UCSD-AML1 (cell line): ENCODE results near the gene MNAT1.
"Not testable (repeated sequence)": the region's sequence is repeated elsewhere in the genome, so short reads cannot be mapped to it uniquely, and the experiment has no call there.

Source experiments
- DNase-seq: peaks from one replicate; lab custom pipeline; 2025; ENCODE audit not compliant: unreplicated experiment; lab: John Stamatoyannopoulos, UW

MNAT1 gene

DNA sequence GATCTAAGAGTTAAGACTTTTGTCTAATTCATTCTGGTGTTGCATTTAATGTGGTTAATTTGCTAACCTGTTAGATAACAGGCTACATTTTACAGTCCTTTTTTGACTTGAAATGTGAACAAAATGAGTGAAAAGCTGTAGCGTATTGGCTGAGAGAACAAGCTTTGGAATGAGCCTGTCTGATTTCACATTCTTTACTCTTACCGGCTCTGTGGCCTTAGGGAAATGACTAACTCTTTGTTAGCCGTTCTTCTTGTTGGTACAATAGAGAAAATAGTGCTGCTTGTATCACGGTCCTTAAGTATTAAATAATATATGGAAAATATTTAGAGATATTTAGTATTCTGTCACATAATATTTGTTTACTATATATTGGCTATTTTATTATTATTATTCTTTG lies 1.9 kb downstream of the MNAT1 start:
- no peak for DNase-seq

DNA sequence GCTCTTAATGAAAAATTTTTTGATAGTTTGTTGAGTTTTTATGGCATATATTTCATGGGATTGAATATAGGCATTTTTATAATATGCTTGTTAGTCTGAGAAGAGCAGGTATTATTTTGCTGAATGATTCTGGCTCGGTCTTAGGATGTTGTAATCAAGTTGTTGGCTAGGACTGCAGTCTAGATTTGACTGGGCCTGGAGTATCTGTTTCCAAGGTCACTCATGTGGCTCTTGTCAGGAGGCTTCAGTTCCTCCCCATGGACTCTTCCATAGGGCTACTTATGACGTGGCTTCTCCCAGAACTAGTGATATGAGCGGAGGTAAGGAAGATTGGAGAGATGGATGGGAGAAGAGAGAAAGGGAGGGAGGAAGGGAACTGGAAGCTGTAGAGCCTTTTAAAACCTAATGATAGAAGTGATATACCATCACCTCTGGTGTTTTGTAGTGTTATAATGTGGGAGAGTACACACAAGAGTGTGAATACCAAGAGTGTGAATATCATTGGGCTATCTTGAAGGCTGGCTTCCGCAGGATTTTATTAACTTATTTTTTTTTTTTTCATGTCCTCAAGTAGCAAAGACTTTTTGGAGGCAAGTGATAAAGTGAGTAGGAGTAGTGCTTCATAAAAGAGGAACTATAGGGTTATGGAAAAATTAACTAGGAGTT lies 4.4 kb downstream of the MNAT1 start:
- no peak for DNase-seq

DNA sequence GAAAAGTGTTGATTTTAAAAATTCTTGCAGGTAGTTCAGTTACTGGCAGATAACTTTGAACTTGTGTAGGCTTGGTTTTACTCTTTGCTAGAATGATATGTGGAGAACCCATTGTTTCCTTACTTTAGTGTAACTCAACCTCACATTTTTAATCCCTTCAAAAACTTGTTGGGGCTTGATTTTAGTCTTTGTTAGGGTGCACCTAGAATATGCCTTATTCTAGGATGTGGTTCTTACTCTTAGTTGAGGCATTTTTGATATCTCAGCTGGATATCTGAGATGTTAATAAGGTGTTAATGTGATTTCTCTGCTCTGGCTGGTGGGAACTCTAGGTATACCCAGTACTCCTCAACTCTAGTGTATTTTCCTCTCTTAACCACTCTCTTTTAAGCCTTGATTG lies 10.0 kb downstream of the MNAT1 start:
- no peak for DNase-seq

DNA sequence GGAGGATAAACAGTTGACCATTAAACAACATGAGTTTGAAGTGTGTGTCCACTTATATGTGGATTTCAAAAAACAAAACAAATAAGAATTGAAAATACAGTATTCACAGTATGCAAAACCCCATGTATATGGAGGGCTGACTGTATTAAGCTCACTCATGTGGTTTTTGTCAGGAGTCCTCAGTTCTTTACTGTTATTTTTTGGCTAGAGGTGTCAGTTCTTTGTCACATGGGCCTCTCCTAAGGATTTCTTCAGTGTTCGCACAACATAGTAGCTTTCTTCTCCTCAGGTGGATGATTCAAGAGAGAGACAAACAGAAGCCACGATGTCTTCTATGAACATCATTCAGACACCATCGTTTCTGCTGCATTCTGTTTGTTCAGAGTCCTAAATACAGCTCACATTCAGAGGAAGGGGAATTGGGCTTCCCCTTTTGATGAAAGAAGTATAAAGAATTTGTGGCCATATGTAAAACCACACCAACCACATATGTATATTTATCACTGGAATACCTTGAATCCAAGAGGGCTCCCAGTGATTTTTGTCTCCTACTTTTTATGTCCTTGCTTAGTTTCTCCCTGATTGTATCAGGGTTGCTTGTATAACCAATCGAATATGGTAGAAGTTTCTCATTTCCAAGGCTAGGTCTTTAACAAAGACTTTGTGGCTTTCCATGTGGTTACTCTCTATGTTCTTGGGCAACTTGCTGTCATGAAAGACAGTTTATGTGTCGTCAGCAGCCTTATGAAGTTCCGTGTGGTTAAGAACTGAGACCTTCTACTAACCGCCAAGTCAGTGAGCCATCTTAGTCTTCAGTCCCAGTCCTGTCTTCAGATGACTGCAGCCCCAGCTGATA lies 18.9 kb downstream of the MNAT1 start:
- no peak for DNase-seq

DNA sequence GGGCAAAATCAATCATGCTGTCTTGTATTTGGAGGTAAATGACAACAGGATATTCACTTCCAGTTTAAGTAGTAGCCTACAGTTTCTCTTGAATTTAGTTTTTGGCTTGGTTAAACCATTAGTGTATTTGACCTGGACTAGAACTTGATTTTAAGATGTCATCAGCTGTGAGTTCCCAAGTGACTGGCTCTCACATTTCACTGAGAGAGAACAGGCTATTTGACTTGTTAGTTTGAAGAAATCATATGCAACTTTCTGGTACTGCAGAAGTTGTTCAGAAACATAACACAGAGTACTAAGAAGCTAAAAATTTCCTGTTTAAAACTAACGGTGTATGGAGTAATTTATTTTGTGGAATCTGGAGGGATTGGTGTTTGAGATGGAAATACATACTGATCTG lies 22.3 kb downstream of the MNAT1 start:
- no peak for DNase-seq

DNA sequence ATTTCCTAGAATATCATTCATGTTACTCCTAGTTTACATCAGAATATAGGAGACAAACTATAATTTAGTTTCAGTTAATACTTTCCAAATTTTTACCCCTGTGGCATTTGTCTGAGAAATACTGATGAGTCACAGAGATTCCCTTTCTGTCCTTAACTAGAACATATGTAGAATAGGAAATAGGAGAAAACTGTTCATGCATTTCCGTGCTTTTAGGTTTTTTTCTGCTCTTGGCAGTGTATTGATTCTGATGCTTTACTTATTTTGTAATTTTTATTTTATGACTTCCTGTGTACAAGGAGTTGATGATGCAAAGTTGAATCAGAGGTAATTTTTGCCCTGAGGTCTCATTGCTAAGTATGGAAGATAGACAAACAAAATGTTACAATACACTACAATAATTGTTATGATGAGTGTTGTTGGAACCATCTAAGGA lies 23.0 kb downstream of the MNAT1 start:
- DNase-seq = no peak

DNA sequence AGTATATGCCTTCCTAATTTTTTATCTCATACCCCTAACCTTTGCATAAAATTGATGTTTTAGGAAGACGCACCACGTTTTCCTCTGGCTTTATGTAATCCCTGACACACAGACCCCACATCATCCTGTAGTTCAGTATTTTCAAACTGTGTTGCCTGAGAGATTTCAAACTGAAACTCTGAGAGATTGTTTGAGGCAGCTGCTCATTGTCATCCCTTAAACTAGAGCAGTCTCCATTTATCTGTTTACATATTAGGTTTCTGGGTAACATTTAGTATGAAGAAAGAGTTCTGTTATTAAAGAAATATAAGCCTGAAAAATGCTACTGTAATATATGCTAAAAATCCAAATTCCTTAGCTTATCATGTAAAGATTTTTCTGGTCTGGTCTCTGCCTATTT lies 24.3 kb downstream of the MNAT1 start:
- no peak for DNase-seq

DNA sequence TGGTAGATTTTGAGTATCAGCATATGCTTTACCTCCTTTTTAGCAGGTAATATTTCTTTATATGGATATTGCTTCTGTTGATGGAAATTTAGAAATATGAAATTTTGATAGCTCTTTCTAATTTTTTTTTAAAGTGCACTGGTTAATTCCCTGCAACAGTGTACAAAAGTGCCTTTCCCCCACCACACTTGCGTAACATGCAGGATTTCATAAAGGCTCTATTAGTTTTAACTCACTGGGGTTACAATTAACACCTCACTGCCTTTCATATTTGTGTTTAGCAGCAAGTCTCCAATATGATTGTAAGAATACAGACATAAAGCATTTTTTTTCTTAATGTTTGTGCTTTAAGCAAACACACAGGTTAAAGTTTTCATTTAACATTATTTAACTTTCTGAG lies 25.6 kb downstream of the MNAT1 start:
- no peak for DNase-seq

DNA sequence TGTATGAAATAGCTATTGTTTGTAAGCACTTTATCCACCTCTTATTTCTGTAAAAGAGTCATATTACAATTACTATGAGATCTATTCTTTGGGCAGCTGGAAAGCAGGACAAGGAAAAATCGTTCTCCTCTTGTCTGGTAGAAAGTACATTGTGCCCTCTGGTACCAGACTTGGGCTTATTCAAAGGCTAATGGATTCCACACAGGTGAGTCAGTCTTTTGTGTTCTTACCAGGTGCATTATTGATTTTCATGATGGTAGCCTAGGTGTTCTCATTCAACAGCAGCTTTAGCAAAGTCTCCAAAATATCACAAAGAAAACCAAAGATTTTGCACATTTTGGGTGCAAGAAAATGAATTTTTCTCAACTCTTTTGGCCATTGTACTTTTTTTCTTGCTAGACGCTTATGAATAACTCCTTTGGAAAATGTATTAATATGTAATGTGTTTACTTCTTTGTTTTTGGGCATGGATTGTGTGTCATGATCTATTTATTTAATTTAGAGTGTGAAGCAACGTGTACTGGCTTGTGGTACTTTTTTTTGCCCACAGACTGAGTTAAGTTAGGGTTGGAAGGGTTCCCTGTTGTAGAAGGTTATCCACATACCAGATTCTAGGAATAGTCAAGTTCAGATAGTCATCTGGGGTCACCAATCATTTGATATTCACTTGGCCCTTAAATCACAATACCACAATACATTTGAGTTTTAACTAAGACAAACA lies 26.2 kb downstream of the MNAT1 start:
- no peak for DNase-seq

DNA sequence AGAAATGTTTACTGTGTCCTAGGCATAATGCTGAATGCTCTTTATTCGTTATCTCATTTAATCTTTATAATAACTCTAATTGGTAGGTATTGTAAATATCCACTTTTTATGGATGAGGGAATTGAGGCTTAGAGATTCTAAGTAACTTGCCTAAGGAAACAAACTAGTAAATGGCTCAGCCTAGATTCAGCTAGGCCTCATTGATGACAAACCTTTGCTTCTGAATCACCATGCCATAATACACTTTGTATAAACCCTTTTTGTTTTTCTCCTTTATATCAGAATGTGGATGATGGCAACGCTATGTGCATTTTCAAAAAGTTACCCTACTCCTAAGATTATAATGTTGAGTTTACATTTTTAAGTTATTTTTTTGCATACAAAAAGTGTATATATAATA lies 34.0 kb downstream of the MNAT1 start:
- DNase-seq = no peak

DNA sequence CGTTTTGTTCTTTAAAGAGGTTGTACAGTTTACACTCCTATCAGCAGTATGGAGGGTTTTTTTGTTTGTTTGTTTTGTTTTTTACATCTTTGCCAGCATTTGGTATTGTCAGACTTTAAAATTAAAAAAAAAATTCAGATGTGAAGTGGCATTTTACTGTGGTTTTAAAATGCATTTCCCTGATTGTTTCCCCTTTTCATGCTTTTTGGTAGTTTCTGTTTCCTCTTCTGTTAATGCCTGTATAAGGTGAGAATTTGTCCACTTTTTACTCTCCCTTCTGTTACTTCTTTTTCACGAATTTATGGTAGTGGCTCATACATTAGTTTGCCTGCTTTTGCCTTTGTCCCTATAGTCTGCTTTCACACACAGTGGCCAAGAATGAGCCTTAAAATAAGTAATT lies 36.6 kb downstream of the MNAT1 start:
- no peak for DNase-seq

DNA sequence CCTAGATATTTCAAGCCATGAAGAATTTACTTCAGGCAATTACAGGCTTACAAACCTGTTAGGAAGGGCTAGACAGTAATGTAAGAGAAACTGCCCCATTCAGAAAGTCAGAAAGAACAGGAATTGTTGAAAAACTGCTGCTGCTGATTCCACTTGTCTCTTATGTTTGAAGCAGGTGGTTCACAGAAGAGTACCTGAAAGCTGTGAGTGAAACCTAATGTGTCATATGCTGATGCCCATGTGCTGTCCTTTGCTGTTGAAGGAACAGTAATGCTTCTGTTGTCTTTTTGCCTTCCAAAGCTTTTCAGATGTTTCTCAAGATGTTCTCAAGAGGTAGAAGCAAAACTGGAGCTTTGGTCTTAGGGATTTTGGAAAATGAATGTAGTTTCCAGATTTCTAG lies 39.0 kb downstream of the MNAT1 start:
- DNase-seq = no peak

DNA sequence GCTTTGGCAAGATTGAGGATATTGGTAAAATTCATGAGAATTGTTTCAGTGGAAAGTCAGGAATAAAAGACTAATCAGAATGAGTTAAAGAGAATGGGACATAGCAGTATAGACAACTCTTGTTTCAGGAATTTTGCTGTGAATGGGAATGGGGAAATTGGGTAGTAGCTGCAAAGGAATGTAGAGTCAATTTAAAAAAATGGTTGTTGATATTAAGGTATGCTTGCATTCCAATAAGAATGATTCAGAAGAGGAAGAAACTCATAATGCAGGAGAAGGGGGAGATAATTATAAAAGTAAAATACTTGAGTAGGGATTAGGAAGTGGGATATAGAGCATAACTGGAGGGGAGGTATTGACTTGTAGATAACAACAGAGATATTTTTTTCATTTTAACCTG lies 40.7 kb downstream of the MNAT1 start:
- DNase-seq = no peak

DNA sequence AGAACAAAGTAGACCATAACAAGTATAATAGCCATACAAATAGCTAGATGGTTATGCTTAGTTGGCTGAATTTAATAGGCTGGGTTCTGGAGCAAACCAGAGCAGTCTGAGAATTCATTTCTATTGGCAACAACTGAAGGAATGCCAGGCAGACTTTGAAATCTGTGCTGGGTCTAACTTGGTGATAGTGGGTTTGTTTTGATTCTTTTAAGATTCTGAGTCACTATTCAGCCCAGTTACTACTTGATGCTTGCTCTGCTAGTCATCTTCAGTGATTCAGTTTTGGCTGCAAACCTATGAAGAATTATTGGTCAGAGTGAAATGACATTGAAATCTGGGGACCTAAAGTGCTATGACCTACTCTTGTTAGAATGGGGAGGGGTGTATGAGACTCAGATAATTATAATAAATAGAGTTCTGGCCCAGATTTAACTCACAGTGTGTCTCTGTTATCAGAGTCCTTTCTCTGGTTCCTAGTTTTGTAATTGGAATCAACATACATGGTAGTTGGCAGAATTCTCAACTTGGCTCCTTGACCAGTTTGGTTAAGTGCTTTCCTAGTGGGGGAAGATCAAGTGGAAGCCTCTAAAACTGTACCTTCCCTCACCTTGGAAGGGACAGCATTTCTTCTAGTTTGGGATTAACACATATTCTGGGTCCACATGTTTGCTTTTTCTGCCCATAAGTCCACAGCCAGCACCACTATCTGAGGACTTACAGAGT lies 43.5 kb downstream of the MNAT1 start:
- DNase-seq = no peak

DNA sequence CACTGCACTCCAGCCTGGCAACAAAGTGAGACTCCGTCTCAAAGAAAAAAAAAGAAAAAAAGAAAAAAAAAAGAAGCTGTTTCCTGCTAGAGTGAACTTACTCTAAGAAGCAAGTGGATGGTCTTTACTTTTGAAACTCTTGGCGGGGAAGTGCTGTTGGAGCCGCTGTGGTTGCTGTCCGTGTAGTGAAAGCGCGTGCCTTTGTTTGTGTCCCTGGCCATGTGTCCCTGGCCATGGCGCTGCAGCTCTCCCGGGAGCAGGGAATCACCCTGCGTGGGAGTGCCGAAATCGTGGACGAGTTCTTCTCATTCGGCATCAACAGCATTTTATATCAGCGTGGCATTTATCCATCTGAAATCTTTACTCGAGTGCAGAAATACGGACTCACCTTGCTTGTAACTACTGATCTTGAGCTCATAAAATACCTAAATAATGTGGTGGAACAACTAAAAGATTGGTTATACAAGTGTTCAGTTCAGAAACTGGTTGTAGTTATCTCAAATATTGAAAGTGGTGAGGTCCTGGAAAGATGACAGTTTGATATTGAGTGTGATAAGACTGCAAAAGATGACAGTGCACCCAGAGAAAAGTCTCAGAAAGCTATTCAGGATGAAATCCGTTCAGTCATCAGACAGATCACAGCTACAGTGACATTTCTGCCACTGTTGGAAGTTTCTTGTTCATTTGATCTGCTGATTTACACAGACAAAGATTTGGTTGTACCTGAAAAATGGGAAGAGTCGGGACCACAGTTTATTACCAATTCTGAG lies 45.4 kb downstream of the MNAT1 start:
- DNase-seq = not testable (repeated sequence)

DNA sequence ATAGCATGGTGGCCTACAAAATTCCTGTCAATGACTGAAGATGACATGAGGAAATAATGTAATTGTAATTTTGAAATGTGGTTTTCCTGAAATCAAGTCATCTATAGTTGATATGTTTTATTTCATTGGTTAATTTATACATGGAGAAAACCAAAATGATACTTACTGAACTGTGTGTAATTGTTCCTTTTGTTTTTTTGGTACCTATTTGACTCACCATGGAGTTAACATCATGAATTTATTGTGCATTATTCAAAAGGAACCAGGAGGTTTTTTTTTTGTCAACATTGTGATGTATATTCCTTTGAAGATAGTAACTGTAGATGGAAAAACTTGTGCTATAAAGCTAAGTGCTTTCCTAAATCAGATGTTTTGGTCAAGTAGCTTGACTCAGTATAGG lies 46.0 kb downstream of the MNAT1 start:
- not testable (repeated sequence) for DNase-seq

DNA sequence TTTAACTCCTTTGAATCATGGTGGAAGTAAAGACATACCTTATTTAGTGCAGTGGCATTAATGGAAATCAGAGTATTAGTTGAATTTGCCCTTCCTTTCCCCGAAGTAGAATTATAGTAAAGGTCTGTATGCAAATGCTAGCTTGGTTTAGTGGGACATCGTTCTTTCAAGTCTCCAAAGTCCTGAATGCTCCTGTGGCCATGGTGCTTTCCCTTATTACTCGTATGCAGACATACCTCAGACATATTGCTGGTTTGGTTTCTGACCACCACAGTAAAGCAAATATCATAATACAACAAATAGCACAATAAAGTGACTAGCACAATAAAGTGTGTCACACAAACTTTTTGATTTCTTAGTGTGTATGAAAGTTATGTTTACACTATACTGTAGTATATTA lies 52.3 kb downstream of the MNAT1 start:
- no peak for DNase-seq

DNA sequence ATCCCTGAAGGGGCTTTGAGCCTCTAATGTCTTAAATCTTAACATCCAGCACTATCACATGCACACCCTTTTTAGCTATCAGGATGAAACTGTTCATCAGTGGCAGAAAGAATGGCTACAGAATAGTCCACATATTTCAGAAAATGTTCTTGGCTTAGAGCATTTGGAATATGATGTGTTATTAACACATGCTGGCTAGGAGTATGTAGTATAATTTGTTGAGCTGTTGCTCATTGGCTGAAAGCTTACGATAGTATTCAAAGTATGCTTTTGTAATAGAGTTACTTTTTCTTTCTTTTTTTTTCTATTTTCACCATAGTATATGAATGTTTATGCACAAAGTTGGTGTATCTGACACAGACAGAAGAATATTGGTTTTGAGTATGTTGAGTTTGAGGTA lies 55.1 kb downstream of the MNAT1 start:
- no peak for DNase-seq

DNA sequence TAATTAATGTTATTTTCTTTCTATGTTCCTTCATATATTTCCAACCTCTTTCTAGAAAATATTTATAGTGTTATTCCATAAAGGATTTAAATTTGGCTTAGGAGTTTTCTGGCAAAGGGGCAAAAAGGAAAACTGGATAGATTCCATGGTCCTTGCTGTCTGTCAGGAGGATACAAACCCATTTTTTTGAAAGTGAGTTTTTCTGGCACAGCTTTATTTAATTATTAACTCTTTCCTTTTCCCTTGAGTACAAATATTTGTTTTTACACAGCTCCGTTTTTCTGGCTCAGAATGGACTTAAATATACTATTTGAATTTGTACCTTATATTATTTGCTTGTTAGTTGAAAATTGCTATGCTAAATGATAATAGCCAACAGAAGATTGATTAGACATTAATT lies 56.3 kb downstream of the MNAT1 start:
- DNase-seq = no peak

DNA sequence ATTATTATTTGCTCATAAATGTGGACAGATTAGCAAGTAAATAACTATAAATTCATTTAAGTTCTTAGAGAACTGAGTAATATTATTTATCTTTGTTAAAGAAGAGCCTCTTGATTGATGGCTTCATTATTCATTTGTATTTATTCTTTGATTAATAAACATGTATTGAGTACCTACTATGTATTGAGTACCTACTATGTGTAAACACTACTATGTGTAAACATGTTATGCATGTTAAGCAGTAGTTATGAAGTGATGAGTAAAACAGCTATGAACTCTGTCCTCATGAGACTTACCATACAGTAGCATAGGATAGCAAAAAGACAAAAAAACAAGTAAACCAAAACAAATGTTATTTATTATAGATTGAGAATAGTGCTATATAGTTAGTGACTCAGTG lies 61.9 kb downstream of the MNAT1 start:
- DNase-seq = no peak

DNA sequence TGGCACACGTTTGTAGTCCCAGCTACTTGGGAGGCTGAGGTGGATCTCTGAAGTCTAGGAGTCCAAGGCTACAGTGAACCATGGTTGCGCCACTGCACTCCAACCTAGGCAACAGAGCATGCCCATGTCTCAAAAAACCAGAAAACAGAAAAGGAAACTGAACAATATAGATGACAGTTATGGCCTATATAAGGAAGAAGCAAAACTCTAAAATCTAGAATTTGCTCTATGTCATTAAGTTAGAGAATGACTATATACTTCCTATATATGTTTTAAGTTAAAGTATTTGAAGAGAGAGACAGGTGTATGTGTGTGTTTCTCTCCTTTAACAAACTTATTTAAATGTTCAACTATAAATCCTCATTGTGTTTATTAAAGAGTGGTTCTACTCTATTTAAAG lies 65.8 kb downstream of the MNAT1 start:
- DNase-seq = no peak
